ENCODE data around the gene ATP2A3.

DNA sequence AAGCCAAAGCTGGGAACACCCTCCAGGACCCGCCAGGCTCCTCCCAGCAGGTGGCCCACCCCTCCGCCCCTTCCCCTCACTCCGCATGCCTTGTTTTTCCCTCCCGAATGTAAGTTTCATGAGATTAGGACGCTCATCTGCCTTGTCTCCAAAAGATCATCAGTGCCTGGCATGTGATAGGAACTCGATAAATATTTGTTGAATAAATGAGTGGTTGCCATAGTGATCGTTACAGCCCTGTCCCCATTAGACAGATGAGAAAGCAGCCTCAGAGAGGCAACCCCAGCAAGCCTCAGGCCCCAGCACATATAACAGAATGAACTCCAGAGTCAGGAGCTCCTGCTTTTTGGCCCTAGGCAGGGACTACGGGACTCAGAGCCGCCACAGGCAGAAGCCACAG, 76.4 kb downstream of the ATP2A3 start:
- TF ChIP-seq, protein P1, sequence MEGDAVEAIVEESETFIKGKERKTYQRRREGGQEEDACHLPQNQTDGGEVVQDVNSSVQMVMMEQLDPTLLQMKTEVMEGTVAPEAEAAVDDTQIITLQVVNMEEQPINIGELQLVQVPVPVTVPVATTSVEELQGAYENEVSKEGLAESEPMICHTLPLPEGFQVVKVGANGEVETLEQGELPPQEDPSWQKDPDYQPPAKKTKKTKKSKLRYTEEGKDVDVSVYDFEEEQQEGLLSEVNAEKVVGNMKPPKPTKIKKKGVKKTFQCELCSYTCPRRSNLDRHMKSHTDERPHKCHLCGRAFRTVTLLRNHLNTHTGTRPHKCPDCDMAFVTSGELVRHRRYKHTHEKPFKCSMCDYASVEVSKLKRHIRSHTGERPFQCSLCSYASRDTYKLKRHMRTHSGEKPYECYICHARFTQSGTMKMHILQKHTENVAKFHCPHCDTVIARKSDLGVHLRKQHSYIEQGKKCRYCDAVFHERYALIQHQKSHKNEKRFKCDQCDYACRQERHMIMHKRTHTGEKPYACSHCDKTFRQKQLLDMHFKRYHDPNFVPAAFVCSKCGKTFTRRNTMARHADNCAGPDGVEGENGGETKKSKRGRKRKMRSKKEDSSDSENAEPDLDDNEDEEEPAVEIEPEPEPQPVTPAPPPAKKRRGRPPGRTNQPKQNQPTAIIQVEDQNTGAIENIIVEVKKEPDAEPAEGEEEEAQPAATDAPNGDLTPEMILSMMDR (conservative IDR thresholded peaks at IDR 0.05 in 1 of 2, IDR thresholded peaks at IDR 0.05 in 1 of 2; ENCODE audit: low read depth in 1 of 2, low read length in 2 of 2) = no peak
- TF ChIP-seq EZH2 (IDR thresholded peaks at IDR 0.05; ENCODE audit: low read length, missing control alignments) = no peak

Data from fibroblast of lung (primary cell).